Ectodermal cell (in vitro differentiated cells): ENCODE data around the gene SLC2A5.
"Not testable (repeated sequence)": the region's sequence is repeated elsewhere in the genome, so short reads cannot be mapped to it uniquely, and the experiment has no call there.

Experiments used
- H3K27ac ChIP-seq: 2 replicates; pipeline ENCODE4 v1.7.0; 2013; ENCODE audit warnings: mild to moderate bottlenecking, low read depth, low read length; ENCODE audit not compliant: insufficient read depth, poor library complexity, severe bottlenecking
- H3K27me3 ChIP-seq: 2 replicates; pipeline ENCODE4 v1.7.0; 2013; ENCODE audit warnings: mild to moderate bottlenecking, low read length; ENCODE audit not compliant: insufficient read depth, control insufficient read depth, poor library complexity, severe bottlenecking
- H3K36me3 ChIP-seq: one replicate; pipeline ENCODE4 v1.7.0; 2013; ENCODE audit warnings: low read length; ENCODE audit not compliant: control insufficient read depth, insufficient read depth
- H3K4me1 ChIP-seq: one replicate; pipeline ENCODE4 v1.7.0; 2013; ENCODE audit warnings: low read length; ENCODE audit not compliant: control insufficient read depth, insufficient read depth
- H3K4me3 ChIP-seq: 2 replicates; pipeline ENCODE4 v1.7.0; 2013; ENCODE audit warnings: low read depth, low read length, control low read depth; ENCODE audit not compliant: insufficient read depth
- H3K9me3 ChIP-seq: 2 replicates; pipeline ENCODE4 v1.7.0; 2013; ENCODE audit warnings: mild to moderate bottlenecking, low read length, moderate library complexity; ENCODE audit not compliant: control insufficient read depth
- WGBS, 2 experiments: methylation state at CpG; one replicate each; pipeline ENCODE4 v1.1.7; 2013; ENCODE audit warnings: missing lambda C conversion rate in 2 of 2; 5-methylcytosine and 5-hydroxymethylcytosine counted together

Gene SLC2A5

GRCh38 chr1:9037476-9038337, 31.7 kb downstream of the SLC2A5 start:
- no peaks in the 10 kb centered on the region for H3K4me1 ChIP-seq
- H3K36me3 ChIP-seq, result no peaks in the 10 kb centered on the region
- 93% methylated on average over 28 of the region's 28 CpGs for WGBS, 2 experiments
- H3K4me3 ChIP-seq, result no peak overlapping the region
- no peaks in the 10 kb centered on the region for H3K9me3 ChIP-seq
- H3K27ac ChIP-seq, result no peak overlapping the region
- no peaks in the 10 kb centered on the region for H3K27me3 ChIP-seq

GRCh38 chr1:9035226-9035625, 34.2 kb downstream of the SLC2A5 start:
- Histone ChIP-seq H3K9me3 (no peaks in the 10 kb centered on the region), H3K4me1 (no peaks in the 10 kb centered on the region), H3K36me3 (no peaks in the 10 kb centered on the region), H3K27ac (no peak overlapping the region), H3K4me3 (no peak overlapping the region), H3K27me3 (no peaks in the 10 kb centered on the region)
- 85 to 90% methylated on average over 2 of the region's 2 CpGs for WGBS, 2 experiments

- H3K36me3 ChIP-seq, result no peaks in the 10 kb centered on the region
- no peaks in the 10 kb centered on the region for H3K9me3 ChIP-seq
- H3K4me1 ChIP-seq, result no peaks in the 10 kb centered on the region
- H3K27me3 ChIP-seq, result no peaks in the 10 kb centered on the region
- H3K4me3 ChIP-seq, result no peak overlapping the region
- 64 to 74% methylated on average over 5 of the region's 5 CpGs for WGBS, 2 experiments
- no peak overlapping the region for H3K27ac ChIP-seq
Measured at GRCh38 chr1:9033363-9033762, 36.1 kb downstream of the SLC2A5 start.

GRCh38 chr1:9031484-9032259, 37.8 kb downstream of the SLC2A5 start:
- WGBS, 2 experiments, result 92 to 94% methylated on average over 12 of the region's 12 CpGs
- no peak overlapping the region for H3K27ac ChIP-seq
- no peak overlapping the region for H3K4me3 ChIP-seq
- H3K4me1 ChIP-seq, result no peaks in the 10 kb centered on the region
- no peaks in the 10 kb centered on the region for H3K36me3 ChIP-seq
- H3K27me3 ChIP-seq, result no peaks in the 10 kb centered on the region
- no peaks in the 10 kb centered on the region for H3K9me3 ChIP-seq

- H3K9me3 ChIP-seq, H3K27me3 ChIP-seq, H3K27ac ChIP-seq, H3K36me3 ChIP-seq, H3K4me1 ChIP-seq, H3K4me3 ChIP-seq: not testable (repeated sequence)
- WGBS, 2 experiments, result 91 to 92% methylated on average over 4 of the region's 4 CpGs
Measured at GRCh38 chr1:9031077-9031476, 38.4 kb downstream of the SLC2A5 start.

- H3K4me3 ChIP-seq, result no peak overlapping the region
- WGBS, 2 experiments, result 90 to 97% methylated on average over 5 of the region's 5 CpGs
- H3K36me3 ChIP-seq, result no peaks in the 10 kb centered on the region
- H3K27me3 ChIP-seq, result no peaks in the 10 kb centered on the region
- no peaks in the 10 kb centered on the region for H3K9me3 ChIP-seq
- H3K4me1 ChIP-seq, result no peaks in the 10 kb centered on the region
- H3K27ac ChIP-seq, result no peak overlapping the region
Measured at GRCh38 chr1:9028921-9029705, 40.3 kb downstream of the SLC2A5 start.

GRCh38 chr1:9027307-9027706, 42.1 kb downstream of the SLC2A5 start:
- Histone ChIP-seq H3K9me3 (no peaks in the 10 kb centered on the region), H3K36me3 (no peaks in the 10 kb centered on the region), H3K27ac (no peak overlapping the region), H3K4me3 (no peak overlapping the region), H3K27me3 (no peaks in the 10 kb centered on the region), H3K4me1 (no peaks in the 10 kb centered on the region)
- 91 to 92% methylated on average over 4 of the region's 4 CpGs for WGBS, 2 experiments

- 88 to 90% methylated on average over 5 of the region's 5 CpGs for WGBS, 2 experiments
- no peak overlapping the region for H3K27ac ChIP-seq
- no peaks in the 10 kb centered on the region for H3K36me3 ChIP-seq
- H3K4me1 ChIP-seq, result no peaks in the 10 kb centered on the region
- no peaks in the 10 kb centered on the region for H3K9me3 ChIP-seq
- H3K27me3 ChIP-seq, result no peaks in the 10 kb centered on the region
- no peak overlapping the region for H3K4me3 ChIP-seq
Measured at GRCh38 chr1:9025449-9025848, 44.0 kb downstream of the SLC2A5 start.

- Histone ChIP-seq H3K4me3 (no peak overlapping the region), H3K27me3 (no peaks in the 10 kb centered on the region), H3K4me1 (no peaks in the 10 kb centered on the region), H3K9me3 (no peaks in the 10 kb centered on the region), H3K27ac (no peak overlapping the region), H3K36me3 (no peaks in the 10 kb centered on the region)
- WGBS, 2 experiments, result 96% methylated on average over 20 of the region's 20 CpGs
Measured at GRCh38 chr1:9024837-9025236, 44.6 kb downstream of the SLC2A5 start.

- Histone ChIP-seq H3K4me1 (no peaks in the 10 kb centered on the region), H3K9me3 (no peaks in the 10 kb centered on the region), H3K4me3 (no peak overlapping the region), H3K27me3 (no peaks in the 10 kb centered on the region), H3K36me3 (no peaks in the 10 kb centered on the region), H3K27ac (no peak overlapping the region)
- WGBS, 2 experiments, result 93 to 95% methylated on average over 10 of the region's 10 CpGs
Measured at GRCh38 chr1:9022773-9023172, 46.7 kb downstream of the SLC2A5 start.
